Peyer's patch (tissue), 4 donors: ENCODE measurements around the gene TRABD. TPM values are rescaled to one million over a fixed set of nuclear protein-coding genes. Genes with fewer than 3 reads are reported as not detected.

Experiments used
- DNase-seq, 3 donors: peaks; one replicate each; pipeline ENCODE4 v3.0.0-alpha.2; 2017 to 2019
- H3K27ac ChIP-seq, 4 donors: fragments of 200-600 bp; sonication (generic); one replicate each; pipeline ENCODE4 v1.5.1; 2016 to 2019
- H3K27me3 ChIP-seq, 2 donors: fragments of 200-600 bp; sonication (generic); one replicate each; pipeline ENCODE4 v1.5.1; 2019
- H3K36me3 ChIP-seq, 3 donors: fragments of 200-600 bp; sonication (generic); one replicate each; pipeline ENCODE4 v1.5.1; 2016 to 2019
- H3K4me1 ChIP-seq, 4 donors: fragments of 200-600 bp; sonication (generic); one replicate each; pipeline ENCODE4 v1.5.1; 2016 to 2019
- H3K4me3 ChIP-seq, 4 donors: fragments of 200-600 bp; sonication (generic); 1 replicate in 3 of 4; 2 replicates in 1 of 4; pipeline ENCODE4 v1.5.1; 2016 to 2019; ENCODE audit warnings: mild to moderate bottlenecking in 1 of 4
- H3K9me3 ChIP-seq, 4 donors: fragments of 200-600 bp; sonication (generic); one replicate each; pipeline ENCODE4 v1.5.1; 2016 to 2019; ENCODE audit warnings: mild to moderate bottlenecking in 1 of 4
- POLR2A ChIP-seq, 2 donors: fragments of 450-650 bp; IDR thresholded peaks; one replicate each; pipeline ENCODE4 v1.5.1; 2017; ENCODE audit warnings: antibody characterized with exemption in 2 of 2, mild to moderate bottlenecking in 2 of 2, moderate library complexity in 2 of 2
- total RNA-seq, 4 donors: library from RNA; depleted of rRNA; stranded (reverse); fragments of >200 nt; gene quantifications; one replicate each; pipeline ENCODE4 v1.1.0, GENCODE V29; 2016
- TF ChIP-seq, protein P1 (sequence below), 6 experiments: fragments of 450-650 bp in 4 of 6; fragments of 200-600 bp in 2 of 6; sonication (generic) in 1 of 6; IDR thresholded peaks; one replicate each; pipeline ENCODE4 v1.5.1; 2017 to 2019; ENCODE audit warnings: antibody characterized with exemption in 6 of 6, mild to moderate bottlenecking in 3 of 6, moderate library complexity in 1 of 6

Gene TRABD
- total RNA-seq, 4 donors from 2014 or later = 44.0 to 111 (median 86.3) TPM

- no peaks in the 10 kb centered on the region for H3K27me3 ChIP-seq
- no peaks in the 10 kb centered on the region for H3K4me1 ChIP-seq
- no peak for DNase-seq
- H3K4me3 ChIP-seq = no peak overlapping the region
- H3K36me3 ChIP-seq = peaks cover 0 to 92% (median 0%) of the 10 kb centered on the region in 3 donors
- no peak overlapping the region for H3K27ac ChIP-seq
- no peaks in the 10 kb centered on the region for H3K9me3 ChIP-seq
- no peak for TF ChIP-seq POLR2A (IDR thresholded peaks at IDR 0.05)
- TF ChIP-seq, protein P1, sequence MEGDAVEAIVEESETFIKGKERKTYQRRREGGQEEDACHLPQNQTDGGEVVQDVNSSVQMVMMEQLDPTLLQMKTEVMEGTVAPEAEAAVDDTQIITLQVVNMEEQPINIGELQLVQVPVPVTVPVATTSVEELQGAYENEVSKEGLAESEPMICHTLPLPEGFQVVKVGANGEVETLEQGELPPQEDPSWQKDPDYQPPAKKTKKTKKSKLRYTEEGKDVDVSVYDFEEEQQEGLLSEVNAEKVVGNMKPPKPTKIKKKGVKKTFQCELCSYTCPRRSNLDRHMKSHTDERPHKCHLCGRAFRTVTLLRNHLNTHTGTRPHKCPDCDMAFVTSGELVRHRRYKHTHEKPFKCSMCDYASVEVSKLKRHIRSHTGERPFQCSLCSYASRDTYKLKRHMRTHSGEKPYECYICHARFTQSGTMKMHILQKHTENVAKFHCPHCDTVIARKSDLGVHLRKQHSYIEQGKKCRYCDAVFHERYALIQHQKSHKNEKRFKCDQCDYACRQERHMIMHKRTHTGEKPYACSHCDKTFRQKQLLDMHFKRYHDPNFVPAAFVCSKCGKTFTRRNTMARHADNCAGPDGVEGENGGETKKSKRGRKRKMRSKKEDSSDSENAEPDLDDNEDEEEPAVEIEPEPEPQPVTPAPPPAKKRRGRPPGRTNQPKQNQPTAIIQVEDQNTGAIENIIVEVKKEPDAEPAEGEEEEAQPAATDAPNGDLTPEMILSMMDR (IDR thresholded peaks at IDR 0.05) = no peak
These were observed 39.7 kb downstream of the TRABD start for GRCh38 chr22:50225200-50225969.

DNA sequence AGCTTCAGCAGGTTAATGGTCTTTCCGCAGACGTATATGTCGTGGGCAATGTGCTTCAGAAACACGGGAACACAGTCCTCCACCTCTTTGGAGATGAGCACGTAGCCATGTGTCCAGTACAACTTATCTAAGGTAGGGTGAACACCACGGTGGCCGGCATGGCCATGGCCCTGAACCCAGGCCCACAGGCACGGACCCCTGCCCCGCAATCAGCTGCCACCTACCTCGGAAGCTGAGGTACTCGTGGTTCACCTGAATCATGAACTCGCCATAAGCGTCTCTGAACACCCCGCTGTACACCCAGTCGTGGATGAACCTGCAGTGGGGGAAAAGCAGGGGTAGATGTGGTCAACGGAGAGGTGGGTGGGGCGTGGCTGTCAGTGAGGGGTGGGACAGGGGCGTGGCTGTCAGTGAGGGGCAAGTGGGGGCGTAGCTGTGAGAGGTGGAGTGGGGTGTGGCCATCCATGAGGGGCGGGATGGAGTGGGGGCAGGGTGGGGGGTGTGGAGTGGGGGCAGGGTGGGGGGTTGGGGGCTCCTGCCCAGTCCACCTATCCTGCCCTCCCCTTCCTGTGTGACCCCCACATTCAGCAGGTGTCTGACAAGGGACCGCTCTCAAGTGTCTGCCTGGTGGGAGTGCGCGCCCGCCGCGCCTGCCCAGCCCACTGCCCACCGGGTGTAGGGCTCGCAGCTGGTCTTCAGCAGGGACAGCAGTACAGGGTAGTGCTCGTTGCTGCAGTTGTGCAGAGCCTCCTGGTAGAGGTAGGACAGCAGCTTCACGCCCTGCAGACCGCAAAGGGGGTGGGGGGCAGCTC lies 40.6 kb downstream of the TRABD start:
- Histone ChIP-seq H3K27ac (no peak overlapping the region), H3K27me3 (no peaks in the 10 kb centered on the region), H3K4me3 (no peak overlapping the region), H3K36me3 (peaks cover 0 to 83% (median 0%) of the 10 kb centered on the region in 3 donors), H3K9me3 (no peaks in the 10 kb centered on the region), H3K4me1 (no peaks in the 10 kb centered on the region)
- DNase-seq = no peak
- TF ChIP-seq, protein P1 (IDR thresholded peaks at IDR 0.05) = no peak
- no peak for TF ChIP-seq POLR2A (IDR thresholded peaks at IDR 0.05)

GRCh38 chr22:50226875-50227165 lies 41.1 kb downstream of the TRABD start:
- H3K4me3 ChIP-seq = no peak overlapping the region
- TF ChIP-seq, protein P1 (IDR thresholded peaks at IDR 0.05) = no peak
- TF ChIP-seq POLR2A (IDR thresholded peaks at IDR 0.05) = no peak
- H3K4me1 ChIP-seq = no peaks in the 10 kb centered on the region
- no peak overlapping the region for H3K27ac ChIP-seq
- no peak for DNase-seq
- no peaks in the 10 kb centered on the region for H3K9me3 ChIP-seq
- H3K27me3 ChIP-seq = no peaks in the 10 kb centered on the region
- H3K36me3 ChIP-seq = peaks cover 0 to 77% (median 0%) of the 10 kb centered on the region in 3 donors

GRCh38 chr22:50227579-50228215 lies 42.0 kb downstream of the TRABD start:
- DNase-seq = no peak
- peaks cover 0 to 73% (median 0%) of the 10 kb centered on the region in 3 donors for H3K36me3 ChIP-seq

GRCh38 chr22:50228366-50228765 lies 42.7 kb downstream of the TRABD start:
- Histone ChIP-seq H3K9me3 (no peaks in the 10 kb centered on the region), H3K4me1 (no peaks in the 10 kb centered on the region), H3K27ac (no peak overlapping the region), H3K4me3 (no peak overlapping the region), H3K27me3 (no peaks in the 10 kb centered on the region), H3K36me3 (peaks cover 0 to 73% (median 0%) of the 10 kb centered on the region in 3 donors)
- no peak for DNase-seq
- no peak for TF ChIP-seq POLR2A (IDR thresholded peaks at IDR 0.05)

More at GRCh38 chr22:50227579-50228215, 42.0 kb downstream of the TRABD start:
- Histone ChIP-seq H3K4me3 (no peak overlapping the region), H3K9me3 (no peaks in the 10 kb centered on the region), H3K27ac (no peak overlapping the region), H3K27me3 (no peaks in the 10 kb centered on the region), H3K4me1 (no peaks in the 10 kb centered on the region)
- TF ChIP-seq POLR2A (IDR thresholded peaks at IDR 0.05) = no peak
- TF ChIP-seq, protein P1 (IDR thresholded peaks at IDR 0.05) = no peak
